ENCODE data around the gene PEX6. TPM values are rescaled to one million over a fixed set of nuclear protein-coding genes. Genes with fewer than 3 reads are reported as not detected.

The PEX6 gene
- total RNA-seq, 1 donor from 2014 or later = 35.9 TPM

DNA sequence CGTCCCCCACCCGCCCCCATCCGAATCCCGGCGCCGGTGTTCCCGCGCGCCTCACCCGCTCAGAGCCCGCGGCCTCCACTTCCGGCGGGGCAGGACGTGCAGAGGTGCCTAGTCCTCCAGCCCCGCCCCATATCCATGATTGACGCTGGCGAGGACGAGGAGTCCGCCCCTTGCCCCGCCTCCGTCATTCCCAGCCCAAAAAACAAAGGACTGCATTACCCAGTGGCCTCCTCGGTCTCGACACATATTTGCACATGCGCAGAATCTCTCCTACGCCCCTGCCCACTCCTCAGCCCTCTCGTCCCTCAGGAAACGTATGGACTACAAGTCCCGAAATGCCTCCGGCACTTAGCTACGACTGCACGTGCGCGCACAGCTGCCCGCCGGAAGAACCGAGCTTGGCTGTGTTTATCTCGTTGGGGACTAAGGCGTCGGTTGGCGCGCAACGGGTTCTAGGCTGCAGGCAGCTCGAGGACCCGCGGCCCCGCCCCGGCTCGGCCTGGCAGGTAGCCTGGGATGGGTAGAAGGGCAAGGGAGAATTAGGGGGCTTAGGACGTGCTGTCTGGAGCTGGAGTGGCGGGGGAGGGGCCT, 35.0 kb upstream of the PEX6 start, which contains the start of the genes KLHDC3 and MEA1:
TSS of gene KLHDC3 (plus strand) at position 407 of the 591 bp plus-strand sequence. CDS start 2,944 bp downstream, outside the sequence.
TSS of gene MEA1 (minus strand) at position 104 of the 591 bp plus-strand sequence. CDS start 133 bp downstream, outside the sequence.
- H3K4me1 Mint-ChIP-seq (ENCODE audit: unreplicated experiment) = peaks cover 26% of the 10 kb centered on the region
- H3K36me3 Mint-ChIP-seq = peaks cover 8% of the 10 kb centered on the region
- H3K27ac Mint-ChIP-seq = peak within 1 kb of the TSS; percentile 92

DNA sequence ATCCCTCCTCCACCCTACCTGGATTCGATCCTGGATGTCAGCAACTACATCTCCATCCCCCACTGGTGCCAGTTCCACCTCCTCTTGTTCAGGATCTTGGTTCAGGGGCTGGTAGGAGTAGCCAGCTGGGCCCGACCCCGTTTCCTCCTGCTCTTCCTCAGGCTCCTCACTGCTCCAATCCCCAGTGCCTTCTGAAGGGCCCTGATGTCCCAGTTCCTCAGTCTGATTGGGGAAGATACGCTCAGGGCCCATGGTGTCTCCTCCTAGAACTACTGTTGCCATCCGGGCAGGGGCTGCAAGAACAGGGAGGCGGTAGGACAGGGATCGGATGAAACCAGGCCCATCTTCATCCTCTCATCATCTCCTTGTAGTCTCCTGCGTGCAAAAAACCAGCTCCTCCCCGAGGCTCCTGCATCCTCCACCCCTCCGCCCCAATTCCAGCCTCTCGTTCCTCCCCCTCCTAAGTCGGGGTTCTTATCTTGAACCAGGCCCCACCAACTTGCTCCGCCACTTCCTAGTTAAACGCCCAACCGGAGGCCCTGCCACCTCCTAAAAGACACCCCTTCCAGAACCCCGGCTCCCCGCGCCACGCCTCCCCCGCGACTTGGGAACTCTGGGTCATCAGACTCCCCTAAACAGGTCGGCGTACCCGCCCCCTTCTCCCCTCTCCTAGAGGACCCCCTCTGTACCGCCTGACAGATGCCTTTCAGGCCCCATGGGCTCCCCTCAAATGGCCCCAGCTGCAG, 34.3 kb upstream of the PEX6 start:
- Mint-ChIP-seq H3K27ac (peak overlapping the region; percentile 92), H3K27me3 (no peaks in the 10 kb centered on the region), H3K9me3 (no peaks in the 10 kb centered on the region), H3K4me1 (ENCODE audit: unreplicated experiment) (peaks cover 26% of the 10 kb centered on the region), H3K36me3 (peaks cover 3% of the 10 kb centered on the region), H3K4me3 (peak overlapping the region; percentile 98)
- no peak for DNase-seq (ENCODE audit: extremely low spot score, unreplicated experiment)
- TF ChIP-seq, protein P1, sequence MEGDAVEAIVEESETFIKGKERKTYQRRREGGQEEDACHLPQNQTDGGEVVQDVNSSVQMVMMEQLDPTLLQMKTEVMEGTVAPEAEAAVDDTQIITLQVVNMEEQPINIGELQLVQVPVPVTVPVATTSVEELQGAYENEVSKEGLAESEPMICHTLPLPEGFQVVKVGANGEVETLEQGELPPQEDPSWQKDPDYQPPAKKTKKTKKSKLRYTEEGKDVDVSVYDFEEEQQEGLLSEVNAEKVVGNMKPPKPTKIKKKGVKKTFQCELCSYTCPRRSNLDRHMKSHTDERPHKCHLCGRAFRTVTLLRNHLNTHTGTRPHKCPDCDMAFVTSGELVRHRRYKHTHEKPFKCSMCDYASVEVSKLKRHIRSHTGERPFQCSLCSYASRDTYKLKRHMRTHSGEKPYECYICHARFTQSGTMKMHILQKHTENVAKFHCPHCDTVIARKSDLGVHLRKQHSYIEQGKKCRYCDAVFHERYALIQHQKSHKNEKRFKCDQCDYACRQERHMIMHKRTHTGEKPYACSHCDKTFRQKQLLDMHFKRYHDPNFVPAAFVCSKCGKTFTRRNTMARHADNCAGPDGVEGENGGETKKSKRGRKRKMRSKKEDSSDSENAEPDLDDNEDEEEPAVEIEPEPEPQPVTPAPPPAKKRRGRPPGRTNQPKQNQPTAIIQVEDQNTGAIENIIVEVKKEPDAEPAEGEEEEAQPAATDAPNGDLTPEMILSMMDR (conservative IDR thresholded peaks at IDR 0.05) = no peak

More for the DNA sequence above, 35.0 kb upstream of the PEX6 start, which contains the start of the genes KLHDC3 and MEA1:
- peak; percentile 99 for DNase-seq (ENCODE audit: extremely low spot score, unreplicated experiment)
- no peaks in the 10 kb centered on the region for H3K27me3 Mint-ChIP-seq
- no peaks in the 10 kb centered on the region for H3K9me3 Mint-ChIP-seq
- TF ChIP-seq, protein P1 (conservative IDR thresholded peaks at IDR 0.05) = no peak
- H3K4me3 Mint-ChIP-seq = peak within 1 kb of the TSS; percentile 98

DNA sequence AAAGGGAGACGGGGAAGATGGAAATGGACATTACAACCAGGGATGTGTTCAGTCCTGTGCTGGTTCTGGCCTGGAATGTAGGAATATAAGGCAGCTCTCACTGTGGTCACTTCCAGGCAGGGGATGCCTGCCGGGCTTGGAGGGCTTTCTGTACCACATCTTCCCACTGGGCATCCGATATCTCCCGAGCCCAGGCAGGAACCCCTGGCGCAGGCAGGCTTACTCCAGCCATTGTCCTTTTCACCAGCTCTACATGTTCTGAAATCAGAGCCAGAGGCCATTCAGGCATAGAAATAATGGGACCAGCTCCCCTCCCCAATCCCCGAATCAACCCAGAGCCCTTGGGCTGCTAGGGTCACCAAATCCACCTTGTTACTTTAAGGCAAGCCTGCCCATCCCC, 33.4 kb upstream of the PEX6 start:
- DNase-seq (ENCODE audit: extremely low spot score, unreplicated experiment) = no peak
- Mint-ChIP-seq H3K4me1 (ENCODE audit: unreplicated experiment) (peaks cover 26% of the 10 kb centered on the region), H3K4me3 (peak overlapping the region; percentile 98), H3K27me3 (no peaks in the 10 kb centered on the region), H3K9me3 (no peaks in the 10 kb centered on the region), H3K27ac (no peak overlapping the region), H3K36me3 (peaks cover 7% of the 10 kb centered on the region)
- TF ChIP-seq, protein P1 (conservative IDR thresholded peaks at IDR 0.05) = no peak

DNA sequence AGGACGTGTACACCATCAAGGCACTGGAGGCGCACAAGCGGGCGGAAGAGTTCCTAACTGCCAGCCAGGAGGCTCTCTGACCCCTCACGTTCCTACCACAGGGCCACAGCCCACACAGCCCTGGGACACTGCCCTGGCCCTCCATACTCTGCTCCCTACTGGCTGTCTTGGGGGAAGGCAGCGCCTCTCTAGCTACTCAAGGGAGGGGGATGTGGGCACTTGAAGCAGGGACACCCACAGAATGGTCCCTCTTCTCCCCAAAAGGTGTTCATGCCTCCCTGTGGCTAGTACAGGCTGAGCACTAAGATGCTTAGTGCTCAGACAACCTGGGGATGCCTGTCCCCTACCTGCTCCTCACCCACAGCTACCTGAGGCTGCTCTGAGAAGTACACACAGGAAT, 32.2 kb upstream of the PEX6 start:
- no peak overlapping the region for H3K27ac Mint-ChIP-seq
- DNase-seq (ENCODE audit: extremely low spot score, unreplicated experiment) = no peak
- peaks cover 9% of the 10 kb centered on the region for H3K36me3 Mint-ChIP-seq

DNA sequence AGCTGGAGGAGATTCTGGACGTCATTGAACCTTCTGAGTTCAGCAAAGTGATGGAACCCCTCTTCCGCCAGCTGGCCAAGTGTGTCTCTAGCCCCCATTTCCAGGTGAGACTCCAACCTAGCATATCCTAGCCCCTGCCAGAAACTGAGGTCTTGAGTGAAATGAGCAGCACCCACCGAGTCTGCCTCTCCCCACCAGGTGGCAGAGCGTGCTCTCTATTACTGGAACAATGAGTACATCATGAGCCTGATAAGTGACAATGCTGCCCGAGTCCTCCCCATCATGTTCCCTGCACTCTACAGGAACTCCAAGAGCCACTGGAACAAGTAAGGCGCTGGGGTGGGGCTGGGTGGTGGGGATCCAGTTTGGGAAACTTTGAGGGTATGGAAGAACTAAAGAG, 30.1 kb upstream of the PEX6 start:
- Mint-ChIP-seq H3K9me3 (no peaks in the 10 kb centered on the region), H3K27ac (no peak overlapping the region), H3K36me3 (peaks cover 13% of the 10 kb centered on the region), H3K4me1 (ENCODE audit: unreplicated experiment) (peaks cover 12% of the 10 kb centered on the region), H3K27me3 (no peaks in the 10 kb centered on the region), H3K4me3 (no peak overlapping the region)
- TF ChIP-seq, protein P1 (conservative IDR thresholded peaks at IDR 0.05) = peak; percentile 64
- DNase-seq (ENCODE audit: extremely low spot score, unreplicated experiment) = no peak

More for the DNA sequence above, 32.2 kb upstream of the PEX6 start:
- peaks cover 22% of the 10 kb centered on the region for H3K4me1 Mint-ChIP-seq (ENCODE audit: unreplicated experiment)
- no peaks in the 10 kb centered on the region for H3K9me3 Mint-ChIP-seq
- H3K27me3 Mint-ChIP-seq = no peaks in the 10 kb centered on the region
- H3K4me3 Mint-ChIP-seq = no peak overlapping the region
- TF ChIP-seq, protein P1 (conservative IDR thresholded peaks at IDR 0.05) = no peak

All from type B pancreatic cell (in vitro differentiated cells).